ENCODE results near the gene NINJ2. TPM values are rescaled to one million over a fixed set of nuclear protein-coding genes. Genes with fewer than 3 reads are reported as not detected.
A peak's percentile ranks its signal among the peaks of the same experiment; 100 is the strongest.

The NINJ2 gene
- total RNA-seq, 4 donors from 2014 or later, result 7.6 to 20.9 (median 12.6) TPM

GRCh38 chr12:563250-563781, 99.9 kb downstream of the NINJ2 start:
- no peak for DNase-seq (ENCODE audit: low spot score in 2 of 2)
- peaks cover 4% of the 10 kb centered on the region for H3K36me3 ChIP-seq
- no peaks in the 10 kb centered on the region for H3K27me3 ChIP-seq
- H3K27ac ChIP-seq, result no peak overlapping the region
- no peaks in the 10 kb centered on the region for H3K9me3 ChIP-seq
- no peak for TF ChIP-seq CTCF (IDR thresholded peaks at IDR 0.05)
- TF ChIP-seq POLR2AphosphoS5 (IDR thresholded peaks at IDR 0.05), result no peak
- TF ChIP-seq EP300 (IDR thresholded peaks at IDR 0.05), result no peak
- TF ChIP-seq POLR2A (IDR thresholded peaks at IDR 0.05), result no peak
- 69% methylated on average over 8 of the region's 8 CpGs for WGBS
- peak overlapping the region; percentile 22 for H3K4me3 ChIP-seq
- H3K4me1 ChIP-seq, result peaks cover 49% of the 10 kb centered on the region

- Histone ChIP-seq H3K27me3 (no peaks in the 10 kb centered on the region), H3K36me3 (peaks cover 4% of the 10 kb centered on the region), H3K4me1 (peaks cover 51% of the 10 kb centered on the region), H3K9me3 (no peaks in the 10 kb centered on the region), H3K4me3 (peak overlapping the region; percentile 22), H3K27ac (no peak overlapping the region)
- DNase-seq (ENCODE audit: low spot score in 2 of 2), result no peak
- no peak for TF ChIP-seq CTCF (IDR thresholded peaks at IDR 0.05)
- no peak for TF ChIP-seq POLR2AphosphoS5 (IDR thresholded peaks at IDR 0.05)
- no peak for TF ChIP-seq EP300 (IDR thresholded peaks at IDR 0.05)
- no peak for TF ChIP-seq POLR2A (IDR thresholded peaks at IDR 0.05)
- WGBS, result 87% methylated on average over 12 of the region's 12 CpGs
Measured at GRCh38 chr12:562634-563033, 100.6 kb downstream of the NINJ2 start.

GRCh38 chr12:561908-562593, 101.2 kb downstream of the NINJ2 start:
- no peaks in the 10 kb centered on the region for H3K27me3 ChIP-seq
- H3K4me1 ChIP-seq, result peaks cover 51% of the 10 kb centered on the region
- H3K36me3 ChIP-seq, result peaks cover 4% of the 10 kb centered on the region
- 51% methylated on average over 17 of the region's 19 CpGs for WGBS
- H3K4me3 ChIP-seq, result peak overlapping the region; percentile 22
- TF ChIP-seq EP300 (IDR thresholded peaks at IDR 0.05) (no peak), POLR2A (IDR thresholded peaks at IDR 0.05) (peak in 1 of 2 donors; percentile 25)
- H3K9me3 ChIP-seq, result no peaks in the 10 kb centered on the region
- no peak for DNase-seq (ENCODE audit: low spot score in 2 of 2)
- peak overlapping the region; percentile 37 for H3K27ac ChIP-seq

GRCh38 chr12:561391-561705, 101.9 kb downstream of the NINJ2 start:
- no peaks in the 10 kb centered on the region for H3K27me3 ChIP-seq
- DNase-seq (ENCODE audit: low spot score in 2 of 2), result no peak
- no peaks in the 10 kb centered on the region for H3K9me3 ChIP-seq
- H3K36me3 ChIP-seq, result peaks cover 4% of the 10 kb centered on the region
- 80% methylated on average over 13 of the region's 14 CpGs for WGBS
- peak overlapping the region; percentile 22 for H3K4me3 ChIP-seq
- TF ChIP-seq POLR2A (IDR thresholded peaks at IDR 0.05) (no peak), CTCF (IDR thresholded peaks at IDR 0.05) (no peak), EP300 (IDR thresholded peaks at IDR 0.05) (no peak), POLR2AphosphoS5 (IDR thresholded peaks at IDR 0.05) (no peak)
- H3K4me1 ChIP-seq, result peaks cover 51% of the 10 kb centered on the region
- H3K27ac ChIP-seq, result no peak overlapping the region

- 64% methylated on average over 17 of the region's 19 CpGs for WGBS
- H3K36me3 ChIP-seq, result peaks cover 4% of the 10 kb centered on the region
Measured at GRCh38 chr12:560691-561390, 102.4 kb downstream of the NINJ2 start.

More at GRCh38 chr12:560691-561390, 102.4 kb downstream of the NINJ2 start:
- H3K4me1 ChIP-seq, result peaks cover 51% of the 10 kb centered on the region
- peak overlapping the region; percentile 85 for H3K27ac ChIP-seq
- no peak for TF ChIP-seq POLR2A (IDR thresholded peaks at IDR 0.05)
- TF ChIP-seq POLR2AphosphoS5 (IDR thresholded peaks at IDR 0.05), result no peak
- TF ChIP-seq EP300 (IDR thresholded peaks at IDR 0.05), result no peak
- TF ChIP-seq CTCF (IDR thresholded peaks at IDR 0.05), result no peak
- H3K9me3 ChIP-seq, result no peaks in the 10 kb centered on the region
- DNase-seq (ENCODE audit: low spot score in 2 of 2), result no peak
- peak overlapping the region; percentile 22 for H3K4me3 ChIP-seq
- no peaks in the 10 kb centered on the region for H3K27me3 ChIP-seq
